ENCODE data around the gene ABHD14A.
A peak's percentile ranks its signal among the peaks of the same experiment; 100 is the strongest.

The ABHD14A gene

GRCh38 chr3:51999846-52000245, 25.0 kb downstream of the ABHD14A start:
- DNase-seq = no peak
- Histone ChIP-seq H3K27ac (ENCODE audit: low read length) (no peak overlapping the region), H3K27me3 (ENCODE audit: insufficient read depth, low read length, poor library complexity) (no peaks in the 10 kb centered on the region)

GRCh38 chr3:52001443-52001974, 26.6 kb downstream of the ABHD14A start:
- peak; percentile 88 for DNase-seq
- peak; percentile 97 for ATAC-seq (ENCODE audit: insufficient read depth, low read depth)
- H2AFZ ChIP-seq (ENCODE audit: low read depth, low read length) = peak overlapping the region; percentile 53; the same call in 1 of the 2 replicates

More at GRCh38 chr3:51999846-52000245, 25.0 kb downstream of the ABHD14A start:
- H3K4me1 ChIP-seq (ENCODE audit: insufficient read depth, low read length) = peaks cover 16% of the 10 kb centered on the region
- peaks cover 8% of the 10 kb centered on the region for H3K36me3 ChIP-seq (ENCODE audit: insufficient read depth, low read length)
- H3K4me2 ChIP-seq (ENCODE audit: insufficient read depth, low read length) = no peak overlapping the region
- H3K9ac ChIP-seq (ENCODE audit: low read depth, low read length) = no peak overlapping the region
- H3K9me3 ChIP-seq (ENCODE audit: insufficient read depth, low read length, severe bottlenecking) = no peaks in the 10 kb centered on the region
- H2AFZ ChIP-seq (ENCODE audit: low read depth, low read length) = no peak overlapping the region
- H3K4me3 ChIP-seq (ENCODE audit: low read depth in 1 of 2, low read length in 2 of 2) = no peak overlapping the region
- H4K20me1 ChIP-seq (ENCODE audit: insufficient read depth, low read length) = no peaks in the 10 kb centered on the region
- ATAC-seq (ENCODE audit: insufficient read depth, low read depth) = no peak
- TF ChIP-seq CTCF (IDR thresholded peaks at IDR 0.05; ENCODE audit: borderline replicate concordance, extremely low read depth, low read length, poor library complexity, severe bottlenecking) = no peak
- TF ChIP-seq EZH2 (IDR thresholded peaks at IDR 0.05; ENCODE audit: borderline replicate concordance, low read depth, low read length, severe bottlenecking) = no peak
- H3K79me2 ChIP-seq (ENCODE audit: insufficient read depth, low read length) = peaks cover 9% of the 10 kb centered on the region

GRCh38 chr3:52002748-52003147, 27.9 kb downstream of the ABHD14A start:
- Histone ChIP-seq H3K4me1 (ENCODE audit: insufficient read depth, low read length) (peaks cover 21% of the 10 kb centered on the region), H3K9me3 (ENCODE audit: insufficient read depth, low read length, severe bottlenecking) (no peaks in the 10 kb centered on the region), H3K27me3 (ENCODE audit: insufficient read depth, low read length, poor library complexity) (no peaks in the 10 kb centered on the region), H3K4me2 (ENCODE audit: insufficient read depth, low read length) (no peak overlapping the region), H3K36me3 (ENCODE audit: insufficient read depth, low read length) (no peaks in the 10 kb centered on the region), H3K79me2 (ENCODE audit: insufficient read depth, low read length) (no peaks in the 10 kb centered on the region), H3K9ac (ENCODE audit: low read depth, low read length) (no peak overlapping the region), H4K20me1 (ENCODE audit: insufficient read depth, low read length) (no peaks in the 10 kb centered on the region), H3K27ac (ENCODE audit: low read length) (no peak overlapping the region), H3K4me3 (ENCODE audit: low read depth in 1 of 2, low read length in 2 of 2) (no peak overlapping the region), H2AFZ (ENCODE audit: low read depth, low read length) (no peak overlapping the region)
- ATAC-seq (ENCODE audit: insufficient read depth, low read depth) (no peak), DNase-seq (no peak)
- TF ChIP-seq CTCF (IDR thresholded peaks at IDR 0.05; ENCODE audit: borderline replicate concordance, extremely low read depth, low read length, poor library complexity, severe bottlenecking) (no peak), EZH2 (IDR thresholded peaks at IDR 0.05; ENCODE audit: borderline replicate concordance, low read depth, low read length, severe bottlenecking) (no peak)

More at GRCh38 chr3:52001443-52001974, 26.6 kb downstream of the ABHD14A start:
- TF ChIP-seq EZH2 (IDR thresholded peaks at IDR 0.05; ENCODE audit: borderline replicate concordance, low read depth, low read length, severe bottlenecking) (no peak), CTCF (IDR thresholded peaks at IDR 0.05; ENCODE audit: borderline replicate concordance, extremely low read depth, low read length, poor library complexity, severe bottlenecking) (peak; percentile 99)
- Histone ChIP-seq H3K9me3 (ENCODE audit: insufficient read depth, low read length, severe bottlenecking) (no peaks in the 10 kb centered on the region), H3K27me3 (ENCODE audit: insufficient read depth, low read length, poor library complexity) (no peaks in the 10 kb centered on the region), H3K79me2 (ENCODE audit: insufficient read depth, low read length) (no peaks in the 10 kb centered on the region), H3K4me3 (ENCODE audit: low read depth in 1 of 2, low read length in 2 of 2) (no peak overlapping the region), H3K4me1 (ENCODE audit: insufficient read depth, low read length) (peaks cover 21% of the 10 kb centered on the region), H3K36me3 (ENCODE audit: insufficient read depth, low read length) (no peaks in the 10 kb centered on the region), H4K20me1 (ENCODE audit: insufficient read depth, low read length) (no peaks in the 10 kb centered on the region), H3K9ac (ENCODE audit: low read depth, low read length) (no peak overlapping the region), H3K4me2 (ENCODE audit: insufficient read depth, low read length) (peak overlapping the region; percentile 35; the same call in 1 of the 2 replicates), H3K27ac (ENCODE audit: low read length) (no peak overlapping the region)

Data from DND-41 (cell line).